ENCODE results near the gene NFATC3. TPM values are rescaled to one million over a fixed set of nuclear protein-coding genes. Genes with fewer than 3 reads are reported as not detected.
"Not testable (repeated sequence)": the region's sequence is repeated elsewhere in the genome, so short reads cannot be mapped to it uniquely, and the experiment has no call there.

The NFATC3 gene
- total and polyA plus RNA-seq, 4 donors: 13.5 to 69.6 (median 35.7) TPM

DNA sequence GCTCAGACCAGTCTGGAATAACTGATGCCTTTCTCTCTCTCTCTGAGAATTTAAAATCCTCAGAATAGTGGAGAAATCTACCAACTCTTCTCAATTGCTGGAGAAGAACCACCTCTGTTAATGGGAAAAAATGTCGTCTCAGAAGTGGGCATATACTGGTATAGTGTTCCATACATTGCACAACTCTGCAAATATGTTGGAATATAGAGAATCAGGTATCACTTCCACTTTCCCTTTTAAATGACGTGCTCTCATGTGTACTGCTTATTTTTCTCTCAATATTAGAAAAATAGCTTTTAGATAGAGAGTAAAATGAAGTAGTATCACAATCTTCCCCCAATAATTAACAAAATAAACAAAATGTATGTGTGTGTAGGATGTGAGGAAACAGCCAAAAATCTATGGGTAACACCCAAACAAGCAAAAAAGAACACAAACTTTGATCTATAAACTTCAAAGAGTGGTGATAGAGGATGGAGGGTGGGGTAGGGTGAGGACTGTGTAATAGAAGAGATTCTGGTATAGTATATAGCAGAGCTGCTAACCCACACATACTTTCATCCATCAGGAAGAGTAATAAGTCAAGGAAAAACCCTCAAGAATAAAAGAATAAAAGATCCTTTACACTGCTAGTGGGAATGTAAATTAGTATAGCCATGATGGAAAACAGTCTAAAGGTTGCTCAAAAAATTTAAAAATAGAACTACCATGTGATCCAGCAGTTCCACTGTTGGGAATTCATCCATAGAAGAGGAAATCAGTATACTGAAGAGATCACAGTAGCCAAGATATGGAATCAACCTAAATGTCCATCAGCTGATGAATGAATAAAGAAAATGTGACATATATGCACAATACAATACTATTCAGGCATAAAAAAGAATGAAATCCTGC lies 46.9 kb downstream of the NFATC3 start:
- no peaks in the 10 kb centered on the region for H3K27me3 ChIP-seq (ENCODE audit: control insufficient read depth in 3 of 3, insufficient read depth in 3 of 3, low read length in 2 of 3)
- no peak overlapping the region for H3K4me3 ChIP-seq
- TF ChIP-seq, protein P1, sequence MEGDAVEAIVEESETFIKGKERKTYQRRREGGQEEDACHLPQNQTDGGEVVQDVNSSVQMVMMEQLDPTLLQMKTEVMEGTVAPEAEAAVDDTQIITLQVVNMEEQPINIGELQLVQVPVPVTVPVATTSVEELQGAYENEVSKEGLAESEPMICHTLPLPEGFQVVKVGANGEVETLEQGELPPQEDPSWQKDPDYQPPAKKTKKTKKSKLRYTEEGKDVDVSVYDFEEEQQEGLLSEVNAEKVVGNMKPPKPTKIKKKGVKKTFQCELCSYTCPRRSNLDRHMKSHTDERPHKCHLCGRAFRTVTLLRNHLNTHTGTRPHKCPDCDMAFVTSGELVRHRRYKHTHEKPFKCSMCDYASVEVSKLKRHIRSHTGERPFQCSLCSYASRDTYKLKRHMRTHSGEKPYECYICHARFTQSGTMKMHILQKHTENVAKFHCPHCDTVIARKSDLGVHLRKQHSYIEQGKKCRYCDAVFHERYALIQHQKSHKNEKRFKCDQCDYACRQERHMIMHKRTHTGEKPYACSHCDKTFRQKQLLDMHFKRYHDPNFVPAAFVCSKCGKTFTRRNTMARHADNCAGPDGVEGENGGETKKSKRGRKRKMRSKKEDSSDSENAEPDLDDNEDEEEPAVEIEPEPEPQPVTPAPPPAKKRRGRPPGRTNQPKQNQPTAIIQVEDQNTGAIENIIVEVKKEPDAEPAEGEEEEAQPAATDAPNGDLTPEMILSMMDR (IDR thresholded peaks at IDR 0.05; ENCODE audit: control extremely low read depth, extremely low read depth): no peak
- ATAC-seq (ENCODE audit: insufficient read depth, low FRiP score) (no peak), DNase-seq (no peak)
- H3K9ac ChIP-seq (ENCODE audit: insufficient read depth in 1 of 2, low read length in 2 of 2): no peak overlapping the region
- no peaks in the 10 kb centered on the region for H3K9me3 ChIP-seq (ENCODE audit: control insufficient read depth in 4 of 4, insufficient read depth in 3 of 4, low read length in 3 of 4)
- WGBS, 2 donors: 68 to 70% methylated on average over 2 of the region's 2 CpGs
- peak overlapping the region in 1 of 2 donors; percentile 31 for H3K27ac ChIP-seq (ENCODE audit: low read depth in 1 of 2, low read length in 1 of 2)
- H3K36me3 ChIP-seq (ENCODE audit: control insufficient read depth in 4 of 4, insufficient read depth in 4 of 4, low read length in 4 of 4): peaks cover 0 to 4% (median under 1%) of the 10 kb centered on the region in 4 donors
- H3K4me1 ChIP-seq (ENCODE audit: control insufficient read depth in 5 of 5, insufficient read depth in 5 of 5, low read length in 5 of 5): peaks cover 0 to 14% (median 3%) of the 10 kb centered on the region in 5 donors

DNA sequence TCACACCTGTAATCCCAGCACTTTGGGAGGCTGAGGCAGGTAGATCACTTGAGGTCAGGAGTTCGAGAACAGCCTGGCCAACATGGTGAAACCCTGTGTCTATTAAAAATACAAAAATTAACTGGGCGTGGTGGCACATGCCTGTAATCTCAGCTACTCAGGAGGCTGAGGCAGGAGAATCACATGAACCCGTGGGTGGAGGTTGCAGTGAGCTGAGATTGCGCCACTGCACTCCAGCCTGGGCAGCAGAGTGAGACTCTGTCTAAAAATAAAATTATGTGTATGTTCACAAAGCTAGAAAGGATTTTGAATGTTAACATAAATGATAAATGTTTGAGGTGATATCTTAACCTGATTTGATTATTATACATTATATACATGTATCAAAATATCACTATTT lies 47.8 kb downstream of the NFATC3 start:
- H3K36me3 ChIP-seq (ENCODE audit: control insufficient read depth in 4 of 4, insufficient read depth in 4 of 4, low read length in 4 of 4); H3K4me3 ChIP-seq; H3K9me3 ChIP-seq (ENCODE audit: control insufficient read depth in 4 of 4, insufficient read depth in 3 of 4, low read length in 3 of 4); DNase-seq; ATAC-seq (ENCODE audit: insufficient read depth, low FRiP score); H3K9ac ChIP-seq (ENCODE audit: insufficient read depth in 1 of 2, low read length in 2 of 2); H3K27me3 ChIP-seq (ENCODE audit: control insufficient read depth in 3 of 3, insufficient read depth in 3 of 3, low read length in 2 of 3); H3K27ac ChIP-seq (ENCODE audit: low read depth in 1 of 2, low read length in 1 of 2): not testable (repeated sequence)
- H3K4me1 ChIP-seq (ENCODE audit: control insufficient read depth in 5 of 5, insufficient read depth in 5 of 5, low read length in 5 of 5): peaks cover 0 to 14% (median 3%) of the 10 kb centered on the region in 5 donors
- WGBS, 2 donors: 87 to 90% methylated on average over 4 of the region's 4 CpGs

DNA sequence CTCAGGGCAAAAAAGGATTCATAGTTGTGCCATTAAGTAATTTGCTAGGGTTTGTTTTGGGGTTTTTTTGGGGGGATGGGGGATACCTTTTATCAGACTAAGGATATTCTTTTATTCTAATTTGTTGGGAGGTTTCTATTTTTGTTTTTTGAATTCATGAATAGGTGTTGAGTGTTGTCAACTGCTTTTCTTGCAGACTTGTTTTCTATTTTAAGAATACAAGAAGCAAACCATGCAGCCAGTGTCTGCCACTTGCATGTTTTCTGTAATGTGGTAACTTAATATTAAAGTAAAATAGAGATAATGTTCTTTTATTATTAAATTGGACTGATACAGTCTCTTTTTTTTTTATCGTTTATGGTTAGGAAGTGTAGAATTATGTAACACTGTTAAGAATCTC lies 49.5 kb downstream of the NFATC3 start:
- H3K27ac ChIP-seq (ENCODE audit: low read depth in 1 of 2, low read length in 1 of 2): no peak overlapping the region
- 30 to 83% methylated on average over 1 of the region's 1 CpG for WGBS, 2 donors

DNA sequence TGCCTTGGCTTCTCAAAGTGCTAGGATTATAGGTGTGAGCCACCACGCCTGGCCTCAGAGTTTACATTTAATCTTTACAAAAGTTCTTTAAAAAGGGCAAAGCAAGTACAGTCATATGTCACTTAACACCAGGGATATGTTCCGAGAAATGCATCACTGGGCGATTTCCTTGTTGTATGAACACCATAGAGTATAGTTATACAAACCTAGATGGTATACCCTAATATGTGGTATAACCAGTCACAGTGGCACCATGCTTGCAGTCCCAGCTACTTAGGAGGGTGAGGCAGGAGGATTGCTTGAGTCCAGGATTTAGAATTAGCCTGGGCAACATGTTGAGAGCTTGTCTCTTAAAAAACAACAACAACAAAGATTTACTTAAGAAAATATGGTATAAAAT lies 51.3 kb downstream of the NFATC3 start:
- Histone ChIP-seq H3K4me3 (no peak overlapping the region), H3K9me3 (ENCODE audit: control insufficient read depth in 4 of 4, insufficient read depth in 3 of 4, low read length in 3 of 4) (no peaks in the 10 kb centered on the region), H3K27me3 (ENCODE audit: control insufficient read depth in 3 of 3, insufficient read depth in 3 of 3, low read length in 2 of 3) (no peaks in the 10 kb centered on the region), H3K9ac (ENCODE audit: insufficient read depth in 1 of 2, low read length in 2 of 2) (no peak overlapping the region), H3K27ac (ENCODE audit: low read depth in 1 of 2, low read length in 1 of 2) (no peak overlapping the region), H3K36me3 (ENCODE audit: control insufficient read depth in 4 of 4, insufficient read depth in 4 of 4, low read length in 4 of 4) (peaks cover 0 to 8% (median 1%) of the 10 kb centered on the region in 4 donors), H3K4me1 (ENCODE audit: control insufficient read depth in 5 of 5, insufficient read depth in 5 of 5, low read length in 5 of 5) (peaks cover 0 to 11% (median 0%) of the 10 kb centered on the region in 5 donors)
- DNase-seq (no peak), ATAC-seq (ENCODE audit: insufficient read depth, low FRiP score) (no peak)
- TF ChIP-seq, protein P1 (IDR thresholded peaks at IDR 0.05; ENCODE audit: control extremely low read depth, extremely low read depth): no peak
- 95 to 98% methylated on average over 3 of the region's 3 CpGs for WGBS, 2 donors

More for the DNA sequence above, 49.5 kb downstream of the NFATC3 start:
- Histone ChIP-seq H3K27me3 (ENCODE audit: control insufficient read depth in 3 of 3, insufficient read depth in 3 of 3, low read length in 2 of 3) (no peaks in the 10 kb centered on the region), H3K9me3 (ENCODE audit: control insufficient read depth in 4 of 4, insufficient read depth in 3 of 4, low read length in 3 of 4) (no peaks in the 10 kb centered on the region), H3K9ac (ENCODE audit: insufficient read depth in 1 of 2, low read length in 2 of 2) (no peak overlapping the region), H3K36me3 (ENCODE audit: control insufficient read depth in 4 of 4, insufficient read depth in 4 of 4, low read length in 4 of 4) (peaks cover 0 to 8% (median 1%) of the 10 kb centered on the region in 4 donors), H3K4me3 (no peak overlapping the region), H3K4me1 (ENCODE audit: control insufficient read depth in 5 of 5, insufficient read depth in 5 of 5, low read length in 5 of 5) (peaks cover 0 to 12% (median 0%) of the 10 kb centered on the region in 5 donors)
- ATAC-seq (ENCODE audit: insufficient read depth, low FRiP score) (no peak), DNase-seq (no peak)
- TF ChIP-seq, protein P1 (IDR thresholded peaks at IDR 0.05; ENCODE audit: control extremely low read depth, extremely low read depth): no peak
